ENCODE data around the gene MERTK. TPM values are rescaled to one million over a fixed set of nuclear protein-coding genes. Genes with fewer than 3 reads are reported as not detected.

The MERTK gene
- total RNA-seq, 4 donors from 2014 or later: 3.4 to 9.7 (median 4.9) TPM

- no peak for TF ChIP-seq POLR2A (IDR thresholded peaks at IDR 0.05)
- TF ChIP-seq, protein P1, sequence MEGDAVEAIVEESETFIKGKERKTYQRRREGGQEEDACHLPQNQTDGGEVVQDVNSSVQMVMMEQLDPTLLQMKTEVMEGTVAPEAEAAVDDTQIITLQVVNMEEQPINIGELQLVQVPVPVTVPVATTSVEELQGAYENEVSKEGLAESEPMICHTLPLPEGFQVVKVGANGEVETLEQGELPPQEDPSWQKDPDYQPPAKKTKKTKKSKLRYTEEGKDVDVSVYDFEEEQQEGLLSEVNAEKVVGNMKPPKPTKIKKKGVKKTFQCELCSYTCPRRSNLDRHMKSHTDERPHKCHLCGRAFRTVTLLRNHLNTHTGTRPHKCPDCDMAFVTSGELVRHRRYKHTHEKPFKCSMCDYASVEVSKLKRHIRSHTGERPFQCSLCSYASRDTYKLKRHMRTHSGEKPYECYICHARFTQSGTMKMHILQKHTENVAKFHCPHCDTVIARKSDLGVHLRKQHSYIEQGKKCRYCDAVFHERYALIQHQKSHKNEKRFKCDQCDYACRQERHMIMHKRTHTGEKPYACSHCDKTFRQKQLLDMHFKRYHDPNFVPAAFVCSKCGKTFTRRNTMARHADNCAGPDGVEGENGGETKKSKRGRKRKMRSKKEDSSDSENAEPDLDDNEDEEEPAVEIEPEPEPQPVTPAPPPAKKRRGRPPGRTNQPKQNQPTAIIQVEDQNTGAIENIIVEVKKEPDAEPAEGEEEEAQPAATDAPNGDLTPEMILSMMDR (IDR thresholded peaks at IDR 0.05): no peak
- intact Hi-C loops (cut with DNase I; ENCODE audit: low total_unique reads): loop anchor here (5.0 kb wide), 1 partner anchor 151 kb away; no protein-coding TSS in a partner anchor
- WGBS, 2 donors: 51 to 59% methylated on average over 3 of the region's 3 CpGs
- H3K4me3 ChIP-seq (ENCODE audit: low read depth, poor library complexity, severe bottlenecking): no peak overlapping the region
- DNase-seq (ENCODE audit: low spot score in 2 of 2): no peak
Measured at GRCh38 chr2:111896024-111896423, 2.4 kb upstream of the MERTK start.

DNA sequence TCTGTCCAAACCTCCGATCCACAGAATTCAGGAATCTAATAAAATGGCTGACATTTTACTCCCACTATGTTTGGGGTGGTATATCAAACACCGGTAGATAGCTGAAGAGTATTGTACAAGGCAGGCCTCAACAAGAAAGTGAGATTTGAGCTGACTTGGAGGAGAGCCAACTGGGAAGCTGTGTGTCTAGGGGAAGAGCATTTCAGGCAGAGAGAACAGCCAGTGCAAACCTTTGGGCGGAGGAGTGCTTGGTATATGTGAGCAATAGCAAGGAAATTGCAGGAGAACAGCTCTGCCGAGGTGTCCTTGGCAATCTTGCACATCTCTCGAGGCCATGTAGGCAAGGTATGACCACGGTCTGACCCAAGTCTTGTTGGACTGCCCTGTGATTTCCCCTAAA, 1.8 kb upstream of the MERTK start:
- WGBS, 2 donors: 60 to 62% methylated on average over 6 of the region's 6 CpGs
- TF ChIP-seq, protein P1 (IDR thresholded peaks at IDR 0.05): no peak
- TF ChIP-seq POLR2A (IDR thresholded peaks at IDR 0.05): no peak
- intact Hi-C loops (cut with DNase I; ENCODE audit: low total_unique reads): loop anchor here (5.0 kb wide), 1 partner anchor 151 kb away; no protein-coding TSS in a partner anchor
- no peak for DNase-seq (ENCODE audit: low spot score in 2 of 2)
- H3K4me3 ChIP-seq (ENCODE audit: low read depth, poor library complexity, severe bottlenecking): no peak overlapping the region

DNA sequence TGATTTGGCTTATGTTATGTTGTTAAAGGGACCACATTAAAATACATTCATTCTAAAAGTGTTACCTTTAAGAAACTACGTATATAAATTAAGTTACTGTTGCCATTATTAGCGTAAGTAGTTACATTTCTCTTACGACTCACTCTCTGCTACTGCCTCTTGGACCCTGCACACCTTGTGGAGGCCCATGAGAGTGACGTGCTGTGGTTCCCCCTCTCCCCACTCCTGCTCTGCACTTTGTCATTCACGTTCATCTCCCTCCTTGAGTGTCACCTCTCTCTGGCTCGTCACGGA, 830 bp upstream of the MERTK start:
- H3K4me3 ChIP-seq (ENCODE audit: low read depth, poor library complexity, severe bottlenecking): peak overlapping the region; percentile 75
- no peak for DNase-seq (ENCODE audit: low spot score in 2 of 2)
- 8 to 10% methylated on average over 7 of the region's 7 CpGs for WGBS, 2 donors
- TF ChIP-seq, protein P1 (IDR thresholded peaks at IDR 0.05): no peak
- no peak for TF ChIP-seq POLR2A (IDR thresholded peaks at IDR 0.05)
- intact Hi-C loops (cut with DNase I; ENCODE audit: low total_unique reads): loop anchor here (5.0 kb wide), 1 partner anchor 150 kb away; no protein-coding TSS in a partner anchor

GRCh38 chr2:111898703-111899514, 502 bp downstream of the MERTK start:
- intact Hi-C loops (cut with DNase I; ENCODE audit: low total_unique reads): loop anchor here (5.0 kb wide), 1 partner anchor 148 kb away; no protein-coding TSS in a partner anchor
- peak in 1 of 2 donors; percentile 91 for DNase-seq (ENCODE audit: low spot score in 2 of 2)

GRCh38 chr2:111900859-111901258, 2.5 kb downstream of the MERTK start:
- no peak overlapping the region for H3K4me3 ChIP-seq (ENCODE audit: low read depth, poor library complexity, severe bottlenecking)
- DNase-seq (ENCODE audit: low spot score in 2 of 2): peak in 1 of 2 donors; percentile 82
- WGBS, 2 donors: 28 to 50% methylated on average over 3 of the region's 3 CpGs
- intact Hi-C loops (cut with DNase I; ENCODE audit: low total_unique reads): no loop called here
- TF ChIP-seq POLR2A (IDR thresholded peaks at IDR 0.05): no peak
- TF ChIP-seq, protein P1 (IDR thresholded peaks at IDR 0.05): no peak

More at GRCh38 chr2:111898703-111899514, 502 bp downstream of the MERTK start:
- WGBS, 2 donors: 0 to 1% methylated on average over 32 to 51 of the region's 70 CpGs
- H3K4me3 ChIP-seq (ENCODE audit: low read depth, poor library complexity, severe bottlenecking): peak overlapping the region; percentile 75
- TF ChIP-seq POLR2A (IDR thresholded peaks at IDR 0.05): no peak
- TF ChIP-seq, protein P1 (IDR thresholded peaks at IDR 0.05): no peak
